Cardiac fibroblast (primary cell): ENCODE data around the gene ITFG1.
"Not testable (repeated sequence)": the region's sequence is repeated elsewhere in the genome, so short reads cannot be mapped to it uniquely, and the experiment has no call there.

Experiments used
- DNase-seq, 2 donors: peaks; one replicate each; pipeline versions ENCODE4 v3.0.0 to v3.0.0-alpha.2; 2010; ENCODE audit warnings: low read depth in 2 of 2
- H3K4me3 ChIP-seq, 2 donors: replicated peaks in 1 of 2; 1 replicate in 1 of 2; 2 replicates in 1 of 2; pipeline ENCODE4 v1.5.1; 2011; ENCODE audit warnings: low read depth in 2 of 2, low read length in 2 of 2, mild to moderate bottlenecking in 2 of 2, moderate library complexity in 1 of 2
- CTCF ChIP-seq: IDR thresholded peaks from one replicate; pipeline ENCODE4 v1.5.1; 2011; ENCODE audit warnings: low read depth, mild to moderate bottlenecking, low read length, inconsistent platforms

Gene ITFG1

DNA sequence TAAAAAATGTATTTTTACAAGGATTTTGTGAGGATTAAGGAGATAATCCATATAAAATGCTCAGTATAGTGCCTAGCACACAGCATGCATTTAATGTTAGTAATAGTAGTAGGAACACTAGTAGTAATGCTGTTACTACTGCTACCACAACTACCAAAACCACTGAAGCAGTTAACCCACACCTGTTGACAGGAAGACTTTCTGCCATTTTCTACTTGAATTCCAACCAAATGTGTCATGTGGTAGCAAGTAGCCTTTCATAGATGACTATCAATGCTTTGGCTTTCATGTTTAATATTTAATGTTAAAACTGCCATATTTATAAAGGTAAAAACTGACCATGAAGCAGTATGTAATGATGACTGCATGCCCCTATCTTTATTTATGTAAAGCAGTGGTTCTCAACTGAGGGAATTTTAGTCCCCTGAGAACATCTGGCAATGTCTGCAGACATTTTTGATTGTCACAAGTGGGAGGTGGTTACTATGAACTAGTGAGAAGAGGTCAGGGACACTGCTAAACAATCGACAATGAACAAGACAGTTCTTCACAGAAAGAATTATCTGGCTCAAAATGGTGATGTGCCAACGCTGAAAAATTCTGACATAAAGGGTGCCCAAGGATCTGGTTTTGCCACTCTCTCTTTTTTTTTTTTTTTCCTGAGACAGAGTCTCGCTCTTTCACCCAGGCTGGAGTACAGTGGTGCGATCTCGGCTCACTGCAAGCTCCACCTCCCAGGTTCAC lies 89.4 kb downstream of the ITFG1 start:
- TF ChIP-seq CTCF: no peak
- no peak overlapping the region for H3K4me3 ChIP-seq
- DNase-seq: no peak

GRCh38 chr16:47370536-47370935 lies 90.3 kb downstream of the ITFG1 start:
- H3K4me3 ChIP-seq: no peak overlapping the region
- no peak for DNase-seq
- TF ChIP-seq CTCF: no peak

DNA sequence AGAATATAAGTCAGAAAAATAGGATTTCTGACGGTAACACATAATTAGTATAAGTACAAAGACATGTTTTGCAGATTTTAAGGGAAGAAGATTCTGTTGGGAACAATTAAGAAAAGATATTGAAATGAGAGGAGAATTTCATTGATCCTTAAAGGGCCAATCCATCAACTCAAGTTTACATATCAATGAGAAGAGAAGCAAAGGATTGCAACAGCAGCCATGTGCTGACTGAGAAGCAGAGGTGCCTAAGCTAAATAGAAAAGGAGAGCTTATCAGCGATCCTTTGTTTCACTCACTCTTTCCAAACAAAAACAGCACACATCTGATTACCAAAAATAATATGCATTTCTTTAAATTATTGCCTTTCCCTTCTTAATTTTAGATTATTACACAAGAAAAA lies 94.6 kb downstream of the ITFG1 start:
- DNase-seq: no peak
- no peak overlapping the region for H3K4me3 ChIP-seq
- TF ChIP-seq CTCF: no peak

GRCh38 chr16:47363761-47364160 lies 97.1 kb downstream of the ITFG1 start:
- TF ChIP-seq CTCF: no peak
- peak in 1 of 2 donors; percentile 9 for DNase-seq
- no peak overlapping the region for H3K4me3 ChIP-seq

DNA sequence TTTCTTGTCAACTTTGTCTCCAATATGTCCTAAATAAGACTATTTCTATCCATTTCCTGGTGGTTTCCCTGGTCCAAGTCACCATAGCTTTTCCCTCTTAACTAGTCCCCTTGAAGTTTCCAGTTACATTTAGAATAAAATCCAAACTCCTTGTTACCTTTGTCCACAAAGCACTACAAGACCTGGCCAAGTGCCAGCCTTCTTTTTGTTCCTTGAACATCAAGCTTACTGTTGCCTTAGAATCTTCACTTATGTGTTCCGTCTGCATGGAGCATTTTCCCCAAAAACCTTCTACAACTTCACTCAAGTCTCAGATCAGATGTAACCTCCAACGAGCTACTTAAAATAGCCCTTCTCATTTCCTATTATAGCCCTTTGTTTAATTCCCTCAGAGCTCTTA lies 101.4 kb downstream of the ITFG1 start:
- TF ChIP-seq CTCF: no peak
- DNase-seq: no peak
- H3K4me3 ChIP-seq: no peak overlapping the region

GRCh38 chr16:47358816-47359215 lies 102.0 kb downstream of the ITFG1 start:
- no peak overlapping the region for H3K4me3 ChIP-seq
- DNase-seq: peak in 1 of 2 donors; percentile 25
- TF ChIP-seq CTCF: no peak

GRCh38 chr16:47349029-47349428 lies 111.8 kb downstream of the ITFG1 start:
- DNase-seq: not testable (repeated sequence)

GRCh38 chr16:47347021-47347696 lies 113.7 kb downstream of the ITFG1 start:
- not testable (repeated sequence) for DNase-seq, H3K4me3 ChIP-seq

More at GRCh38 chr16:47349029-47349428, 111.8 kb downstream of the ITFG1 start:
- H3K4me3 ChIP-seq: not testable (repeated sequence)
